DND-41 (cell line): ENCODE data around the gene CD36.

Experiments
- CTCF ChIP-seq: IDR thresholded peaks from 2 replicates; pipeline ENCODE4 v1.5.1; 2012; ENCODE audit warnings: borderline replicate concordance, low read length, moderate library complexity, mild to moderate bottlenecking; ENCODE audit not compliant: poor library complexity, severe bottlenecking; ENCODE audit errors: extremely low read depth
- EZH2 ChIP-seq: IDR thresholded peaks from 3 replicates; pipeline ENCODE4 v1.6.1; 2012; ENCODE audit warnings: borderline replicate concordance, low read depth, mild to moderate bottlenecking, moderate library complexity, low read length, inconsistent platforms; ENCODE audit not compliant: severe bottlenecking

- TF ChIP-seq CTCF (no peak), EZH2 (no peak)
Observed at GRCh38 chr7:80623503-80624252, 14.8 kb upstream of the CD36 start.
